B cell (primary cell): ENCODE results near the gene S100G.

ENCODE experiments used
- EZH2 ChIP-seq: IDR thresholded peaks from 2 replicates; pipeline ENCODE4 v1.6.1; 2012; ENCODE audit warnings: borderline replicate concordance, low read depth, mild to moderate bottlenecking, moderate library complexity, low read length; ENCODE audit not compliant: insufficient read depth, poor library complexity, severe bottlenecking
- TF ChIP-seq, protein P1 (sequence below): fragments of 200-600 bp; IDR thresholded peaks from one replicate; pipeline ENCODE4 v1.8.0; 2022; ENCODE audit warnings: antibody characterized with exemption, mild to moderate bottlenecking

DNA sequence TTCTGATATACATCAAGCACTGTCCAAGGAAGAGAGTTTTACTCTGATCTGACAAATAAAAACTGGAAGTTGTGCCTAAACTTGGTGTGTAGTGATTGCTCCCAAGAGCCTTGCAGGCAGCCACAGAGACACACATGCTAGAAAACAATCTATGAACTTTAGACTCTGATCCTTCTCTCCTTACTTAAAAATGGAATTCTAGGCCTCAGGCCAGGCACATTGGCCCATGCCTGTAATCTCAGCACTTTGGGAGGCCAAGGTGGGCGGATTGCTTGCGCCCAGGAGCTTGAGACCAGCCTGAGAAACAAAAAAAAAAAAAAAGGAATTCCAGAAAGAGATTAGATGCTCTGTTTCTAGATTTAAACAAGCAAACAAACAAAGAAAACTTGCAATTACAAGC, 45.6 kb upstream of the S100G start:
- TF ChIP-seq, protein P1, sequence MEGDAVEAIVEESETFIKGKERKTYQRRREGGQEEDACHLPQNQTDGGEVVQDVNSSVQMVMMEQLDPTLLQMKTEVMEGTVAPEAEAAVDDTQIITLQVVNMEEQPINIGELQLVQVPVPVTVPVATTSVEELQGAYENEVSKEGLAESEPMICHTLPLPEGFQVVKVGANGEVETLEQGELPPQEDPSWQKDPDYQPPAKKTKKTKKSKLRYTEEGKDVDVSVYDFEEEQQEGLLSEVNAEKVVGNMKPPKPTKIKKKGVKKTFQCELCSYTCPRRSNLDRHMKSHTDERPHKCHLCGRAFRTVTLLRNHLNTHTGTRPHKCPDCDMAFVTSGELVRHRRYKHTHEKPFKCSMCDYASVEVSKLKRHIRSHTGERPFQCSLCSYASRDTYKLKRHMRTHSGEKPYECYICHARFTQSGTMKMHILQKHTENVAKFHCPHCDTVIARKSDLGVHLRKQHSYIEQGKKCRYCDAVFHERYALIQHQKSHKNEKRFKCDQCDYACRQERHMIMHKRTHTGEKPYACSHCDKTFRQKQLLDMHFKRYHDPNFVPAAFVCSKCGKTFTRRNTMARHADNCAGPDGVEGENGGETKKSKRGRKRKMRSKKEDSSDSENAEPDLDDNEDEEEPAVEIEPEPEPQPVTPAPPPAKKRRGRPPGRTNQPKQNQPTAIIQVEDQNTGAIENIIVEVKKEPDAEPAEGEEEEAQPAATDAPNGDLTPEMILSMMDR = no peak
- no peak for TF ChIP-seq EZH2
